Spleen (tissue), 7 donors: ENCODE measurements around the gene FBLIM1.

Experiments
- CTCF ChIP-seq, 11 experiments: fragments of 200-600 bp in 7 of 11; fragments of 450-650 bp in 4 of 11; sonication (generic) in 4 of 11; IDR thresholded peaks in 8 of 11; conservative IDR thresholded peaks in 3 of 11; 1 replicate in 7 of 11; 2 replicates in 4 of 11; pipeline versions ENCODE4 v1.4.0 to v1.8.0; 2016 to 2021; ENCODE audit warnings: antibody characterized with exemption in 11 of 11, inconsistent platforms in 4 of 11, mild to moderate bottlenecking in 1 of 11
- POLR2A ChIP-seq, 3 donors: fragments of 450-650 bp; IDR thresholded peaks; one replicate each; pipeline ENCODE4 v1.5.1; 2017; ENCODE audit warnings: antibody characterized with exemption in 3 of 3, mild to moderate bottlenecking in 1 of 3
- POLR2AphosphoS5 ChIP-seq, 3 donors: sonication (generic); formaldehyde crosslinking; IDR thresholded peaks; one replicate each; pipeline ENCODE4 v1.5.1; 2017; ENCODE audit warnings: antibody characterized with exemption in 3 of 3
- donor health status: DM: no; HTN: no; CAD: no; lungs with moderate emphysema.
- donor health status: DM: no; HTN: no; CAD: no.
- donor health status: DM: no; HTN: no; CAD: no.

GRCh38 chr1:15720861-15721260, 37.7 kb upstream of the FBLIM1 start:
- TF ChIP-seq CTCF (IDR thresholded peaks at IDR 0.05 in 8 of 11, conservative IDR thresholded peaks at IDR 0.05 in 3 of 11) (no peak), POLR2A (IDR thresholded peaks at IDR 0.05) (no peak), POLR2AphosphoS5 (IDR thresholded peaks at IDR 0.05) (no peak)
